ENCODE data around the gene DRD2. TPM values are rescaled to one million over a fixed set of nuclear protein-coding genes. Genes with fewer than 3 reads are reported as not detected.
A peak's percentile ranks its signal among the peaks of the same experiment; 100 is the strongest.

The DRD2 gene
- total RNA-seq, 1 donor from 2014 or later = 0.08 TPM

DNA sequence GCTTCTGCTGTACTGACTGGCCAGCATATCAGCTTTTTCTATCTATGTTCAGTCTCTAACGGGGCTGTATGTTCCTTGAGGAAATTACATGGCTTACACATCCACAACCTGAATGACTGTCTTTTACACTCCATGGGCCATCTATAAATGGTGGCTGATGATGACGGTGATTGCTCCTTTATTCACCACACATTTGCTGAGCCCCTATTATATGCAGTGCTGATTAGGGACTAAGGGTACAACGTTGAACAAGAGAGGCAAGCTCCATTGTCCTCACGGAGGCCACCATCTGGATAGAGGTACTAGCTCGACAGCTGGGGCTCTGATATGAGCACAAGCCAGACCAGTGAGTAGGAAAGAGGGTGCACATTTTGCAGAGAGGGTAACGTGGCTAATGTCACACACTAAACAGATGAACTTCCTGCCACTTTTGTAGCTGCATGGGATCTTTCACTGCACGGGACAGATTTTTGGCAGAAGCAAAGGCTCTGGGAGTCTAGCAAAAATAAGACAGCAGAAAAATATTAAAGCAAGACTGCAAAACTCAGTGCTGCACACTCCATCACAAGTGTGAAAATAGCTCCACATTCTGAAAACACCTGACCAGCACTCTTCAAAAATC is 30.6 kb downstream of the DRD2 start:
- ATAC-seq = no peak

GRCh38 chr11:113440816-113441215 is 34.4 kb downstream of the DRD2 start:
- ATAC-seq = no peak

- ATAC-seq = no peak
Measured at GRCh38 chr11:113436672-113437252, 38.4 kb downstream of the DRD2 start.

- ATAC-seq = no peak
Measured at GRCh38 chr11:113435190-113435968, 39.8 kb downstream of the DRD2 start.

- ATAC-seq = no peak
Measured at GRCh38 chr11:113431746-113432145, 43.5 kb downstream of the DRD2 start.

- ATAC-seq = no peak
Measured at GRCh38 chr11:113426686-113427085, 48.5 kb downstream of the DRD2 start.

- peak; percentile 49 for ATAC-seq
Measured at GRCh38 chr11:113420808-113421207, 54.4 kb downstream of the DRD2 start.

DNA sequence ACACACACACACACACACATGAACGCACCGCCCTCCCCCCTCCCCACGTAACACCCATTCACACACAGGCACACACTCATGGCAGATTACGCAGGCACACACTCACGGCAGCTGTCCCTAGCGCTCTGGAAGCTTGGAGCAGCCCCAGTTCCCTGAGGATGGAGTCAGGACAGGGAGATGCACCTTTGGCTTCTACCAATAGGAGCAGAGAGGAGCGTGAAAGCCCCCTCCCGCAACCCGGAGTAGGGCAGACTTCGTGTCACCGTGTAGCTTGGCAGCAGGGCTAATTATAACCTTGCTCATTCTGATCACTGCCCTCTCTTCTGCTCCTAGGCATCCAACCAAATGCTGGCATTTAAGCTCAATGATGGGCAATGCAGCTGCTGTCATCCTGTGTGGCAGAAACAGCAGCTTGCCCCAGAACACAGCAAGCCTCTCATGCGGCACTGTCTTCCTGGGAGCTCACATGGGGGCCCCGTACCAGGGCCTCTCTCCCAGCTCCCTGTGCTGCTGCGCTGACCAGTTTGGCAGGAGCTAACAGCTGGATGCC is 55.7 kb downstream of the DRD2 start:
- ATAC-seq = no peak

DNA sequence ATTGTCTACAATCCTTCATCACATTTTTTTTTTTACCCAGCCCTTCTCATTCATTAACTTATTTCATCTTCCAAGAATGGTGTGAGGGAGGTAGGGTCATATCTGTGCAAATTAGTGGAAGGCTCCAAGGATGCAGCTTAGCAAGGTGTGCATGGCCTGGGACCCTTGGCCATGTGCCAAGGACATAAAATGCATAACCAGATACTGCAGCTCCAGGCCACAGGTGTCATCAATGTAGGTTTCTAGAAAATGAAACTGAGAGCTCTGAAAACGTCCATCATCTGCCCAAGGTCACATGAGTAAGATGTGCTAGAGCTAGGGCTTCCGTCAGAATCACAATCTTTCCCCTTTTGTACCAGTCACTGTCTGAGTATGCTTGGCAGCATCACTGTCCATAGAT is 57.8 kb downstream of the DRD2 start:
- ATAC-seq = no peak

DNA sequence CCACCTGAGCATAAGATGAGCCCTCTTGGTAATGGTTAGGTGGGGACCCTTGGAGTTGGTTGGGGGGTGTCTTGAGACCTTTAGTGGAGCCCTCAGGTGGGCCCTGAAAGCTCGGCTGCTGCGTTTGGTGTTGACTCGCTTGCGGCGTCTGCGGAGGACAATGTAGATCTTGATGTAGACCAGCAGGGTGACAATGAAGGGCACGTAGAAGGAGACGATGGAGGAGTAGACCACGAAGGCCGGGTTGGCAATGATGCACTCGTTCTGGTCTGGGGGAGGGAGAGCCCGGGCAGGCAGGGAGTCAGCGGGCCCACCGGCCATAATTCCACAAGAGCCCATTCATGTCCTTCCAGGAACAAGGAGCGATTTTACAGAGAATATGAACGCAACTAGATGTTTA is 59.9 kb downstream of the DRD2 start:
- no peak for ATAC-seq

DNA sequence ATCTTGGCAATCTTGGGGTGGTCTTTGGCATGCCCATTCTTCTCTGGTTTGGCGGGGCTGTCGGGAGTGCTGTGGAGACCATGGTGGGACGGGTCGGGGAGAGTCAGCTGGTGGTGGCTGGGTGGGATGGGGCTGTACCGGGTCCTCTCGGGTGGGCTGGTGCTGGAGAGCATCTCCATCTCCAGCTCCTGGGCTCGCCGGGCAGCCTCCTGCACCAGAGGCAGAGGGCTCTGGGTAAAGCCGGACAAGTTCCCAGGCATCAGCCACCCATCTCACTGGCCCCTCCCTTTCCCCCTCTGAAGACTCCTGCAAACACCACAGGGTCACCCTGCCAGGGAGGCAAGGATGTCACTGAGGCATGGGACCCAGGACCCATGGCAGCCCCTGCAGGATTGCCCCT is 62.5 kb downstream of the DRD2 start:
- ATAC-seq = no peak

DNA sequence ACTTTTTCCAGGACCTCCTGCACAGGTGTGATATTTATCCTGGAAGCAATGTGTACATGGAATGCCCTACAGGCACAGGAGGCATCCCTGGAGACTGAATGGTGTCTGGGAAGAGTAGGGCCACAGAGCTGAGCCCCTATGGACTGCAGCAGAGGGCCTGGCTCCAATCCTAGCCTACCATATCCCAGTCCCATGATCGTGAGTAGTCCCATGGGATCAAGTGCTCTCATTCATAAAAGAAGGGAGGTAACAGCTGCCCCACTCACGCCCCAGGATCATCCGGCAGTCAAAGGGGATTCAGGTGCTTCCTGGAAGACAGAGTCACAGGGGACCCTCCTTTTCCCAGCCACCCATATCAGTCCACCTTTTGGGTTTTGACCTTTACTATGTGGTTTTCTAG is 63.7 kb downstream of the DRD2 start:
- ATAC-seq = no peak

GRCh38 chr11:113410414-113411135 is 64.6 kb downstream of the DRD2 start:
- ATAC-seq = no peak

DNA sequence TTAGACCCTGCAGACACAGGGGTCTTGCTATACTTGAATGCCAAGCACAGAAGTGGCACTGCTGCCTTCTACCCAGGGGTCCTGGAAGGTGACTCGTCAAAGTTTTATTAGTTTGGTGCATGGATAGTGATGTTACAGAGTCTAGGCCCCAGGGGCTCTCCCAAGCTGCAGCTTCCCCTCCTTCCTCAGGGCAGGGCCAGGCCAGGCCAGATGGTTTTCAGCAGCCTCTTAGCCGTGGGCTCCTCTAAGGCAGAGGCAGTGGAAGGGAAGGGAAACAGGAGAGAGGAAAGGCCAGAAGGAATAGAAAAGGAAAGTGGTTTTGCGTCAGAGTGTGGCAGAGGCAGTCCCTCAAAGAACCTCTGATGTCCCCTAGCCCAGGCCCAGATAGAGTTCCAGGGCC is 65.7 kb downstream of the DRD2 start:
- no peak for ATAC-seq

- ATAC-seq = no peak
Measured at GRCh38 chr11:113408887-113409286, 66.3 kb downstream of the DRD2 start.

DNA sequence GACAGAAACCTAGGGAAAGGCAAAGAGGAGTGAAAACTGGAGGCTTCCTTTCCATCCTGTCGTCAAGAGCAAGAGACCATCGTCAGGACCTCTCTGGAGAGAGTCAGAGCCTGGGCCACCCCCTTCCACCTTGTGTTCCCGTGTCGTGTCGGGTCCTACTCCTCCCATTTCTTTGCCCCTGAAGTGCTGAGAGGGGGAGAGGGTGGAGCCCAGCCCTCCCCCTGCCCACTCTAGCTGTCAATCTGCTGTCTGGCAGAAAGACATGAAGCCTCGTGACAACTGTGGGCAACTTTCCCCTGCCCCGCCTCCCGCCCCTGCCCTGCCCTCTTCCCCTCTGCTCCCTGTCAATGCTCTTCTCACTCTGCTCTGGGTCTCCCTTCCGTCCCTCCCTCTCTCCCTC is 67.0 kb downstream of the DRD2 start:
- ATAC-seq = no peak

GRCh38 chr11:113407163-113407562 is 68.0 kb downstream of the DRD2 start:
- no peak for ATAC-seq

DNA sequence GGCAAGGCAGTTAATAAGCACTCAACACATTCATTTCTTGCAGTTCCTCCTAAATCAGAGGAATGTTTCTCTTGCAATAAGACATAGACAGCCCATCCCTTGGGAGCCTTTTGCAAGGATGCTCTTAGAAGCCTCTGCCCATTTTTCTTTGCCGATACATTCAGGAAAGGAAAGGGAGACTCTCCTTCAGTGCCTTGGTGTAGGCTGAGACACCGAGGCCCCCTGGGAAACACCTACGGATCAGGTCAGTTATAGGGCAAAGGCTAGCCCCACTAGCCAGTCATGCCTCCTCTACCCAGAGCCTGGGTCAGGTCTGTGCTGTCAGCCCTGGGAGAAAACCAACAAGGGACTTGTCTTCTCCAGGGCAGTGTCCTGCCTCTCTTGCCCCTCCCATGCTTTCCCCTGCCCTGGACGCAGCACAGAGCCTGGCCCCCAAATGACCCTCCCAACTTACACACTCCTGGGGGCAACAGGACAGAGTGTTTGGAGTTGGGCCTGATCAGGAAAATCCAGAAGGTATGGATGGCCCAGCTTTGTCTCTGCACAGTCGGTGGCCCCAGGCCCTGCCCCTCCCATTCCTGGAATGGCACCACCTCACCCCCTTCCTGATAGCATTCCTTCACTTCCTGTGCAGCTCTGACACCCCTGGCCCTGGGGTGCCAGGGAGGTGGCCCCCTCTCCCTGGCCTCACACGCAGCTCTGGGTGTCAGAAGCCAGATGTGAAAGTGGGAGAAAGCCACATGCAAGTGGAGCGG is 69.3 kb downstream of the DRD2 start:
- ATAC-seq = no peak

DNA sequence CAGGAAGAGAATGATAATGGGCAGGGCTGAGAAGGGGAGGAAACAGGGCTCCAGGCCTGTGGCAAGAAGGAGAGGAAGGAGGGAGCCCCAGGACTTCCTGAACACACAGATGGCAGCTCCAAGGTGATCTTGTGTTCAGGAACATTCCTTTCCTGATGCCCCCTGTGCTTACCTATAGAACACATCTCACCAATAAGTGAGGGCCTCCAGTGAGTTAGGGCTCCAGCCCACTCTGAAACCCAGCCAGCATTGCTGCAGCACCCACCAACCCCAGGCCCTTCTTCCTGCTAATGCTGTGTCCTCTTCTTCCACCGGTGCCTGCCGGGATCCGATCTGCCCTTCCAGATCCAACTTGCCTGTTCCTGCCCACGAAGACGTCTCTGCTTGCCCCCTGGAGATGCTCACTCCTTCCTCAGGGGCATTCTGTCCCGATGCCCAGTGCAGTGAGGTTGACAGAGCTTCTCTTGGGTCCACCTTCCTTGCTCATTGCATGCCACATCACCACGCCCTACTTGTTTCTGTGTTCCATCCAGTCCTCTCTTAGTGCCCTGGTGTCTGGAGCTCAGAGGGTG is 70.3 kb downstream of the DRD2 start:
- ATAC-seq = no peak

- peak; percentile 89 for ATAC-seq
Measured at GRCh38 chr11:113401718-113402117, 73.5 kb downstream of the DRD2 start.

DNA sequence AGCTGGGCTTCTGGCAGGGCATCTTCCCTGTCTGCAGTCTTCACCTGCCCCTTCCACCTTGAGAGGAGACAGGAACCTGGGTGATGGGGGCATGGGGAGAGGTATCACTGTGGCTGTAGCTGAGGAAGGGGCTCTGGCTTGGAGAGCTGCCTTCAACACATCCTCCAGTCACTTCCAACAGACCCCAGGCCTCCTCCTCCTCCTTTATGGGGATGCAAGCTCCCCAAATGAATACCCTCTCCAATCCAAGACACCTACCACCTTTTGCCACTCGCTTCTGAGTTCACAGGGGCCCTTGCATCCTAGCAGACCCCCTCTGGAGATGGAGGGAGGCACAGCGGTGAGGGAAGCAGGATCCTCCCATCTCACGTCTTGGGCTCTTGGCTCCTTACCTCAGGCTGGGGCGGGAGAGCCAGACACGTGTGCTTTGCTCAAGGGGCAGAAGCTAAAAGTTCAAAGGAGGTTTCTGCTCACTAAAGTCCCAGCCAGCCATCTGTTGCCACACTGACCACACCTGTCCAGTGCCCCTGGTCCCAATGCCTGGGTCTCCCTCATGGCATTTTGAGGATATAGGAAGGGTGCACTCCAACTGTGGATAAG is 74.5 kb downstream of the DRD2 start:
- no peak for ATAC-seq

Measured in esophagus mucosa (tissue), 1 donor.